ENCODE data around the gene CTDSPL. TPM values are rescaled to one million over a fixed set of nuclear protein-coding genes. Genes with fewer than 3 reads are reported as not detected.

The CTDSPL gene
- total and polyA plus RNA-seq, 2 donors from 2014 or later = 55.9 to 78.3 TPM

DNA sequence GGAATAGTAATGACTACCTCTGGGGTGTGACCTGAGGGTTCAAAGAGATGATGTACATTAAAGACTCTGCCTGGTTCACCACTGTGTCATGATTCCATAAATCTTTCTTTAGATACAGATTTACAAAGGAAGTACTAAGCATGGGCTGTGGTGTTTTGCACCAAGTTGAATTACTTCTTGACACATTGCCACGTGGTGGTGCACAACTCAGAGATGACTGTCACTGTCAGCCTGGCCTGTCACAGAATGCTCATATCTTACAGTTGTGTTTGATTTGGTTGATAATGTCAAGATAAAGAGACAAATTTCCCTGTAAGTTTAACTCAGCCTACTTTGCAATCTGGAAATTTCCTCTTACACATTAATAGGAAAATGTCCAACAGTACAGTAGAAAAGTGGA is 3.2 kb downstream of the CTDSPL start:
- Histone ChIP-seq H3K4me1 (ENCODE audit: control insufficient read depth in 2 of 3, insufficient read depth in 2 of 3, low read depth in 1 of 3, low read length in 3 of 3) (peaks cover under 1 to 15% (median 4%) of the 10 kb centered on the region in 3 donors), H3K27me3 (ENCODE audit: control insufficient read depth, insufficient read depth, low read length) (no peaks in the 10 kb centered on the region), H3K9me3 (ENCODE audit: control insufficient read depth in 2 of 3, insufficient read depth in 1 of 3, low read length in 3 of 3) (no peaks in the 10 kb centered on the region), H3K4me3 (ENCODE audit: low read length in 3 of 3) (no peak overlapping the region), H3K36me3 (ENCODE audit: control insufficient read depth in 2 of 3, insufficient read depth in 3 of 3, low read length in 3 of 3) (no peaks in the 10 kb centered on the region), H3K9ac (ENCODE audit: low read length in 3 of 3) (no peak overlapping the region), H3K27ac (ENCODE audit: low read depth in 2 of 2, low read length in 2 of 2) (no peak overlapping the region)
- TF ChIP-seq, protein P1, sequence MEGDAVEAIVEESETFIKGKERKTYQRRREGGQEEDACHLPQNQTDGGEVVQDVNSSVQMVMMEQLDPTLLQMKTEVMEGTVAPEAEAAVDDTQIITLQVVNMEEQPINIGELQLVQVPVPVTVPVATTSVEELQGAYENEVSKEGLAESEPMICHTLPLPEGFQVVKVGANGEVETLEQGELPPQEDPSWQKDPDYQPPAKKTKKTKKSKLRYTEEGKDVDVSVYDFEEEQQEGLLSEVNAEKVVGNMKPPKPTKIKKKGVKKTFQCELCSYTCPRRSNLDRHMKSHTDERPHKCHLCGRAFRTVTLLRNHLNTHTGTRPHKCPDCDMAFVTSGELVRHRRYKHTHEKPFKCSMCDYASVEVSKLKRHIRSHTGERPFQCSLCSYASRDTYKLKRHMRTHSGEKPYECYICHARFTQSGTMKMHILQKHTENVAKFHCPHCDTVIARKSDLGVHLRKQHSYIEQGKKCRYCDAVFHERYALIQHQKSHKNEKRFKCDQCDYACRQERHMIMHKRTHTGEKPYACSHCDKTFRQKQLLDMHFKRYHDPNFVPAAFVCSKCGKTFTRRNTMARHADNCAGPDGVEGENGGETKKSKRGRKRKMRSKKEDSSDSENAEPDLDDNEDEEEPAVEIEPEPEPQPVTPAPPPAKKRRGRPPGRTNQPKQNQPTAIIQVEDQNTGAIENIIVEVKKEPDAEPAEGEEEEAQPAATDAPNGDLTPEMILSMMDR (IDR thresholded peaks at IDR 0.05; ENCODE audit: borderline replicate concordance, extremely low read depth, insufficient read depth) = no peak
- DNase-seq (peak in 1 of 5 donors; percentile 26), FAIRE-seq (no peak)
- intact Hi-C loops (cut with DNase I) = no loop called here

DNA sequence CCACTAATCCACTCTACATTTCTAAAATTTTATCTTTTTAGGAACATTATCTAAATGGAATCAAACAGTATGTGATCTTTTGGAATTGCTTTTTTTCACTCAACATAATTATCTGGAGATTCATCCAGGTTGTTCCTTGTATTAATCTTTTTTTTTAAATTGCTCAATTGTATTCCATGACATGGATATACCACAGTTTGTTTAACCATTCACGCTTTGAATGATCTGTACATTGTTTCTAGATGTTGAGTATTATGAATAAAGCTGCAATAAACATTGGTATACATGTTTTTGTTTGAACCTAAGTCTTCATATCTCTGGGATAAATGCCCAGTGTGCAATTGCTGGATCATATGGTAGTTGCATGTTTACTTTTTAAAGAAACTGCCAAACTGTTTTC is 5.5 kb downstream of the CTDSPL start:
- peaks cover 0 to 3% (median 0%) of the 10 kb centered on the region in 3 donors for H3K9me3 ChIP-seq (ENCODE audit: control insufficient read depth in 2 of 3, insufficient read depth in 1 of 3, low read length in 3 of 3)
- H3K4me3 ChIP-seq (ENCODE audit: low read length in 3 of 3) = no peak overlapping the region
- H3K9ac ChIP-seq (ENCODE audit: low read length in 3 of 3) = no peak overlapping the region
- intact Hi-C loops (cut with DNase I) = no loop called here
- H3K27me3 ChIP-seq (ENCODE audit: control insufficient read depth, insufficient read depth, low read length) = no peaks in the 10 kb centered on the region
- DNase-seq (no peak), FAIRE-seq (no peak)
- TF ChIP-seq, protein P1 (IDR thresholded peaks at IDR 0.05; ENCODE audit: borderline replicate concordance, extremely low read depth, insufficient read depth) = no peak
- no peak overlapping the region for H3K27ac ChIP-seq (ENCODE audit: low read depth in 2 of 2, low read length in 2 of 2)
- H3K36me3 ChIP-seq (ENCODE audit: control insufficient read depth in 2 of 3, insufficient read depth in 3 of 3, low read length in 3 of 3) = no peaks in the 10 kb centered on the region
- peaks cover 0 to 7% (median 0%) of the 10 kb centered on the region in 3 donors for H3K4me1 ChIP-seq (ENCODE audit: control insufficient read depth in 2 of 3, insufficient read depth in 2 of 3, low read depth in 1 of 3, low read length in 3 of 3)

DNA sequence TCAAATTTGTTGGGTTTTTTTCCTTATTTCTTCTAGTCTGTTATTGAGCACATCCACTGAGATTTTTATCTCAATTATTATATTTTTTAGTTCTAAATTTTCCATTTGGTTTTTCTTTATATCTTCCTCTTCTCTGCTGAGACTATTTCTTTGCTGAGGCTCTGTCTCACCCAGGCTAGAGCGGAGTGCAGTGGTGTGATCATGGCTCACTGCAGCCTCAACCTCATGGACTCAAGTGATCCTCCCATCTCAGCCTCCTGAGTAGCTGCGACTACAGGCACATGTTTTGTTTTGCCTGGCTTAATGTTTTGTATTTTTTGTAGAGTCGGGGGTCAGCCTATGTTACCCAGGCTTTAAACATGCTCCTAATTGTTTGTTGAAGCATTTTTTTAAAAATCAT is 10.2 kb downstream of the CTDSPL start:
- no peak overlapping the region for H3K9ac ChIP-seq (ENCODE audit: low read length in 3 of 3)
- peaks cover 0 to 3% (median 0%) of the 10 kb centered on the region in 3 donors for H3K9me3 ChIP-seq (ENCODE audit: control insufficient read depth in 2 of 3, insufficient read depth in 1 of 3, low read length in 3 of 3)
- no peak overlapping the region for H3K4me3 ChIP-seq (ENCODE audit: low read length in 3 of 3)
- H3K36me3 ChIP-seq (ENCODE audit: control insufficient read depth in 2 of 3, insufficient read depth in 3 of 3, low read length in 3 of 3) = no peaks in the 10 kb centered on the region
- intact Hi-C loops (cut with DNase I) = no loop called here
- FAIRE-seq (no peak), DNase-seq (no peak)
- H3K27ac ChIP-seq (ENCODE audit: low read depth in 2 of 2, low read length in 2 of 2) = no peak overlapping the region
- TF ChIP-seq, protein P1 (IDR thresholded peaks at IDR 0.05; ENCODE audit: borderline replicate concordance, extremely low read depth, insufficient read depth) = no peak
- peaks cover 0 to 3% (median 0%) of the 10 kb centered on the region in 3 donors for H3K4me1 ChIP-seq (ENCODE audit: control insufficient read depth in 2 of 3, insufficient read depth in 2 of 3, low read depth in 1 of 3, low read length in 3 of 3)
- H3K27me3 ChIP-seq (ENCODE audit: control insufficient read depth, insufficient read depth, low read length) = no peaks in the 10 kb centered on the region

All from kidney (tissue), 14 donors.